Embryonic facial prominence (tissue), 1 donor: ENCODE results near the gene BICD2.
"Not testable (repeated sequence)": the region's sequence is repeated elsewhere in the genome, so short reads cannot be mapped to it uniquely, and the experiment has no call there.

Source experiments
- DNase-seq: peaks from one replicate; pipeline ENCODE4 v3.0.0-alpha.2; 2016; ENCODE audit errors: extremely low spot score

Gene BICD2

DNA sequence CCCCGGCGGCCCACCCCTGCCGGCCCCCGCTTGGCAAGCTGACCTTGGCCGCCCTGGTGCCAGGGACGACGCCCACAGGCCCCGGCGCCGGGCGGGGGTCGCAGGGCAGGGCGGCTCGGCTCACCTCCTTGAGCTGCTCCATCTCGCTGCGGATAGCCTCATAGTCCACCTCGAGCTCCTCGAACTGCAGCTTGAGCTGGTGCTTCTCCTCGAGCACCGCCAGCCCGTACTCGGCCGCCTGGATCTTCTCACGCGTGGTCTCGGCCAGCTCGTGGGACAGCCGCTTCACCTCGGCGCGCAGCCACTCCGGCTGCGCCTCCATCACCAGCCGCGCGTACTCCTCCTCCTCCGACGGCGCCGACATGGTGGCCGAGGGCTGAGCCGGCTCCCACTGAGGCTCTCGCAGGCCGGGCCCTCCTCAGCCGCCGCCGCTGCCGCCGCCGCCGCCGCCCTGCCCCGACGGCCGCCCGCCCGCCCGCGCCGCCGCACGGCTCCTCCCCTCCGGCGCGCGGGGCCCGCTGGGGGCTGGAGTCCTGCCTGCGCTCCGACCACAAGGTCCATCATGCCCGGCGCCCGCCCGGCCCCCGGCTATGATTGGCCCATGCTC lies at the start of gene BICD2:
TSS of gene BICD2 (minus strand) at position 453 of the 607 bp plus-strand sequence. CDS start at position 364, 89 bp downstream.
- no peak for DNase-seq

DNA sequence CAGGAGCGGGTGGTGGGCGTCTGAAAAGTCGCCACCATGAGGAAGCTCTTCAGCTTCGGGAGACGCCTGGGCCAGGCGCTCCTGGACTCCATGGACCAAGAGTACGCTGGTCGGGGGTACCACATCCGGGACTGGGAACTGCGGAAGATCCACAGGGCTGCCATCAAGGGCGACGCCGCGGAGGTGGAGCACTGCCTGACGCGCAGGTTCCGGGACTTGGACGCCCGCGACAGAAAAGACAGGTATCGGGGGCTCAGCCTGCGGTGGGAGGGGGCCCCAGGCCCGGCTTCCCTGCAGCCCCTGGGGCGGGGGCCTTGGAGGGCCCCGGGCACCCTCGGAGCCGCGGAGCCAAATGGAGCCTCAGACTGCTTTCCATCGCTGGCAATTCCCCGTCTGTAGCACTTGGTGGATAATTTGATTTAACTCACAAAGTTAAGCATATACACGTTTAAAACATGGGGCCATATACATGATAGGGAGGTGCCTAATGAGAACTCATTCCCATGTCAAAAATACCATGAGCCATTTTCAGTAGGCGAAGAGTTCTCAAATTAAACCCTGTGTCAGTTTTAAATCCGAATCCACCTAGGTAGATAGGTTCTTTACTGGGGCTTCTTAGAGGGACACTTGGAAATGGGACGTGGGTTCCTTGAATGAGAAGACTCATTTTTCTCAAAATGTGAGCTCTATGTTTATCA lies 45.1 kb upstream of the BICD2 start:
- DNase-seq = not testable (repeated sequence)

DNA sequence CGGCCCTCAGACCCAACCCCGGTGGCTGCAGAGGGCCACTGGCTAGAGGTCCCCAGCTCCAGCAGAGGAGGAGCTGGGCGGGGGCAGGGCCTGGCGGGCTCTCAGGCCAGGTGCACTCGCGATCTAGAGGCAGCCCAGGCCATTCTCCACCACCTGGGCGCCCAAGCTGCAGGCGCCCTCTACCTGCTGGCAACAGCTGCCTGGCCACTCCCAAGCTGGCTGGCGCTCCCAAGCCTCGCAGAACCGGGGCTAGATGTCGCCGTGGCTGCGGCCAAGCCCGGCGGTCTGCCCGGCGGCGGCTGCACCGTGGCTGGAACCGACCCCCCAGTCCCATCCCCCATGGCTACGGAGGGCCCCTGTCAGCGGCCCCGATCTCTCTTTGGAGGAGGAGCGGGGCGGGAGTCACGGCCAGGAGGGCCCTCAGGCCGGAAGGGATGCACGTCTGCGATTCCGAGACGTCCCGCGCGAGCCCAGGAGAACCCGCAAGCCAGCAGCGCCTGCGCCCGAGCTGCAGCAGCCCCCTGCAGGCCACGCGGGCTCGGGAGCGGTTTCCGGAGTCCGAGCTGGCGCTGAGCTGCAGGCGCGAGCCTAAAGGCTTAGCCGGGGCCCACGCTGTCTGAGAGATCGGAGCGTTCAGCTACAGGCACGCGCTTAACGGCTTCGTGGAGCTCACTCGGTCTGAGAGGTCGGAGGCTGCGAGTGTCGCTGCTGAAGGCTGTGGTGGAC lies 44.3 kb upstream of the BICD2 start:
- DNase-seq = peak; percentile 39

DNA sequence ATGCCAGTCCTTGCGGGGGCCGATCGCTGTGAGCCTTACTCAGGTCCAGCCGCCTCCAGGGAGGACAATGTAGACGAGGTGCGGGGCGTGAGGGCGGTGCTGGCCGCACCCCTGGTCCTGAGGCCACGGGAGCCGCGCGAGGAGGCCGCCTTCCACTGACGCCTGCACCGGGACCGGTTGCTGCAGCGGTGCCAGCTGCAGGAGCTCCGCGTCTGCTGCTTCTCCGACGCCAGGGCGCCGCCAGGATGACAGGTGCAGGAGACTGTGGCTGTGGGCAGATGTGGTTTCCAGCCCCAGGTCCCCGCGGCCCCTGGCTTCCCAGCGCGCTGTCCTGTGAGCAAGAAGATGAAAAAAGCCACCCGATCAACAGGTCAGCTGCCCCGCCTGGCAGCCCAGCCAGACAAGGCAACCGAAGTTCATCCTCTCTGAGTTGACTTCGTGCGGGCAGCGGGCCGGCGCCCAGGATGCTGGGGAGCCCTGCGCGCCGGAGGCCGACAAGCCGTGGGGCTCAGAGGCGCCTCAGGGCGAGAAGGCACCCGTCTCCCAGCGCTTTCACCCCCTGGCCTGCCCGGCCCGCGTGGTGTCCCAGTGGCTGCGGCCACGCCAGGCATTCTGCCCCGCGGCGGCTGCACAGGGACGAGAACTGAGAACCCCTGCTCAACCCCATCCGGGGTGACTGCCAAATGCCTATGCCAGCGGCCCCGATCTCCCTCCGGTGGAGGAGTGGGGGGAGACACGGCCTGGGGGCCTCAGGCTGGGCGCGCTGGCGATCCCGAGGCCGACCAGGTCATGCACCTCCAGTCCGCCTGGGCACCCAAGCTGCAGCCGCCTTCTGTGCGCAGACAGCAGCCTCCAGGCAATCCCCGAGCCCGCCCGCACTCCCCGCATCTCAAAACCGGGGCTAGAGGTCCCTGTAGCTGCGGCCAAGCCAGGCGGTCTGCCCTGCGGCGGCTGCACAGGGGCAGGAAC lies 43.4 kb upstream of the BICD2 start:
- no peak for DNase-seq

DNA sequence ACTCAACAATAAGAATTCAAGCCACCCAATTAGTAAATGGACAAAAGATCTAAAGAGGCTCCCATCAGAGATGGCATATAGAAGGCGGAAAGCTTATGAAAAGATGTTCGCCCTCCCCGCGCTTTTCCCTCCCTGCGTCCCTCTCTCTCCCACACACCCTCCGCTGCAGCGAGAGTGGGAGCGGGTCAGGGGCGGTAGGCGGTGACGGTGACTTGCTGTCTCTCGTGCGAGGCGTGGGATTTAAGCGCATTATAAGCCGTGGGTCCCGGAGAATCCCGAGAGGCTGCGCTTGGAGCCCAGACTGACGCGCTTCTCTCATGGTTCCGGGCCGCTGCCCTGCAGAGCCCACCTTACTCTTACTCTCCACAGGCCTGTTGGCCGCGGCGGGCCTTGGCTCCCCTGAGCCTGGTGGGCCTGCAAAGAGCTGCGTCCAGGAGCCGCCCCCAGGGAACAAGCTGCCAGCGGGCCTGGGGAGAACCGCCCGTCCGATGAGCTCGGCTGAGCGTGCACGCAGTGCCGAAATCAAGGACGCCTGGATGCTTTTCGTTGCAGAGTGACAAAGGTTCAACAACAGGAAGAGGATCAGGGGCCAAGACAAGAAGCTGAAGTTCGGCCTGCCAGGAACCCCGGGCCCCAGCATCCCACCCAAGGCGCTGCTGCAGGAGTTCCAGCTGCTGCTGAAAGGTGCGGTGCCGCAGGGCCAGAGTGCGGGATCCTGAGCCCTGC lies 42.6 kb upstream of the BICD2 start:
- DNase-seq = no peak

DNA sequence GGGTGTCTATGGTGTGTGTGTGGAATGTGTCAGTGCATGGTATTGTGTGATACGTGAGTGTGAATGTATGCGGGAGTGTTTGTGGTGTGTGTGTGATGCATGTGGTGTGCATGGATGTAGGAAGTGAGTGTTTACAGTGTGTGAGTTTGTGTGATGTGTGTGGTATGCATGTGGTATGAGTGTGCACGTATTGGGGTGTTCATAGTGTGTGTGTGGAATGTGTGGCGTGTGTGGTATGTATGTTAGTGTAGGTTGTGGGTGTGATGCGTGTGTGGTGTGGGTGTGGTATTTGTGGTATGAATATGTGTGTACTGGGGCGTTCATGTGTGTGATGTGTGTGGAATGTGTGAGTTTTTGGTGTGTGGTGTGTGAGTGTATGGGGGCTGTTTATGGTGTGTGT lies 40.1 kb upstream of the BICD2 start:
- no peak for DNase-seq

DNA sequence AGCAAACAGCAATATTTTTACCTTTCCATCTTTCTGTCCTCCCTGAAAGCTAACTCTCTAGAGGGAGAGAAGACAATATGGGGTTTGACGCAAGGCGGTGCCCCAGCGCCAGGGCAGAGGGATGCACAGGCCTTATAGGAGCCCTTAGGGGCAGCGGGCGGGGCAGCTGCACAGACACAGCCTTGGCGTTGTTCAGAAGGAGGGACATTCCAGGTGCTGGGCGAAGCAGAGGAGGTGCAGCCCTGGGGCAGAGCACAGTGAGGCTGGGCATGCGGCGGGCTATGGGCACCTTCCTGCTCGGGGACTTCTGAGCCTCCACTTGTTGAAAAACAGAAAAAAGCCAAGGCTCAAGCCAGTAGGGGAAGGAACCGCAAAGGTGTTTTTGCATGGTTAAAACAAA lies 33.7 kb upstream of the BICD2 start:
- DNase-seq = no peak

DNA sequence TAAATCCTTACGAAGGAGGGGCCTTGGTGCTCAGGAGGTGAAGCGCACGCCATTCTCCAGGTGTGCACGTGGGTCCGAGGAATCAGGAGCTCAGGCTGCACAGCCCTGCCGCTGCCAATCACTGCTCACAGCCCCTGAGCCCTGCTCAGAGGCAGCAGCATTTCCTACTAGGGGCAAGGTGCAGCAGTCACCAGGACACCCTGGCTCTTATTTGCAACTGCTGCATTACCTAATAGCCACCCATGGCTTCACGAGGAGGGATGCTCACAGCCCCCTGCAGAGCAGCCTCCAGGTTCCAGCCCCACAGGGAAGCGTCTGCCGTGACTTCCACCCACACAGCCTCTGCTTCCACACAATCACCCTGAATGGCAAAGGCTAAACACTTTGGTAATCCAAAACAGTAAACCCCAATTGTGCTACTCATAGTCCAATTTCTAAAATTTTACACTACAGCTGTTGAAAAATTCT lies 31.7 kb upstream of the BICD2 start:
- DNase-seq = not testable (repeated sequence)

DNA sequence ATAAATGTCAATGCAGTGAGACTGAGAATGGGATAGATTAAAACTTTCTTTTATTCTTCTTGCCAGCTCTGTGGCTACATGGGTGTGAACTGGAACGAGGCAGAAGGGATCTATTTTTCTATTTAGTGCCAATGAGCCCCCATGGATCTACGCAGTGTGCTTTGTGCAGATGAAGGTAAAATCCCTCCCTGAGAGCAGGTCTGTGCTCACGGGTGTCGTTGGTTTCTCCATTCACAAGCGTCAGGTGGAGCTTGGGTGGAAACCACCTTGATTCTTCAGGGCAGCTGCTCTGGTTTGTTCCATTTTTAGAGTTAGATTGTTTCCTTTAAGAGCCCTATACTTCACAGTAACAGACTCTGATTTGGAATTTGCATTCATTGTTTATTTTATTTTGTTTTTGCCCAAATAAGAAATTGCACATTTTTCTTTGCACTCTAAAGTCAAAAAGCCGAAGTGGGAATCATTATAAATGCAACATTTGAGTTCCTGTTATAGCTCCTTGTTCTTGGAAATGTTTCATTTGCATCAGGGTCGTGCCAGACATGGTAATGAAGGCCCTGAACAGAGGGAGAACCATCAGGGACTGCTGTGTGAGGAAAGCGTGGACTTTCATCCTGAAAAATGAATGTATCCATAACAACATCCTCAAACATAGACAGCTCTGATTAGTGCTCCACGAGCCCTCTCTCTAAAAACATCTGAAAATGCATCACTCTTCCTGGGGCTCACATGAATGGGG lies 31.1 kb upstream of the BICD2 start:
- DNase-seq = no peak

DNA sequence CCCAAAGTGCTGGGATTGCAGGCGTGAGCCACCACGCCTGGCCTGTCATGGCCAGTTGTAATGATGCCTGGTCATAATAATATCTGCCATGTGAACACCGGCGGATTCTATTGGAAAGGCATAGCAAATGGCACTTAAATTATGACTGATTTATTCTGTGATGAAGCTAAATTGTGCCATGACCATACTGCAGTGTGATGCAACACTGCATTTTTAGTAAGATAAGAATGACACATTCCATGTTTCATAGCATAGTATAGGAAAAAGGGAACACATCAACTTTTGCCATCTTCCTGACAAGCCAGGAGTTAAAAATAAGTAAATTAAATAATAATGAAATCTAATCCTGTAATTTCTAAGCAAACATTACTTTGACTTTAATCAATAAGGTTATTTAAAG lies 30.4 kb upstream of the BICD2 start:
- DNase-seq = no peak

DNA sequence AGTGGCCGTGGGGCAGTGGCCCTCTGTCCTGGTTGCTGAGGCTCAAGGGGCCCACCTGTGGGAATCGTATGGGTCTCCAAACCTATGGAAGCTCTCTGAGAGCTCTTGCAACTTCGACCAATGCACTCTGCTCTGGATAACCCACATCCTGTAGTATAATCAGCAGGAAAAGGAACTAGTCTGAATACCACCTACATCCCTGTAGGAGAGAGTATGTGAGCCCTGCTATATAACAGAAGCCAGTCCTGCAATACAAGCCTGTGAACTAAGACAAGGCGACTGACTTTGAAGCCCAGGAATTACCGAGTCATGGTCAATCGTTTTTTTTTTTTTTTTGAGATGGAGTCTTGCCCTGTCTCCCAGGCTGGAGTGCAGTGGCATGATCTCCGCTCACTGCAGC lies 29.8 kb upstream of the BICD2 start:
- DNase-seq = no peak

DNA sequence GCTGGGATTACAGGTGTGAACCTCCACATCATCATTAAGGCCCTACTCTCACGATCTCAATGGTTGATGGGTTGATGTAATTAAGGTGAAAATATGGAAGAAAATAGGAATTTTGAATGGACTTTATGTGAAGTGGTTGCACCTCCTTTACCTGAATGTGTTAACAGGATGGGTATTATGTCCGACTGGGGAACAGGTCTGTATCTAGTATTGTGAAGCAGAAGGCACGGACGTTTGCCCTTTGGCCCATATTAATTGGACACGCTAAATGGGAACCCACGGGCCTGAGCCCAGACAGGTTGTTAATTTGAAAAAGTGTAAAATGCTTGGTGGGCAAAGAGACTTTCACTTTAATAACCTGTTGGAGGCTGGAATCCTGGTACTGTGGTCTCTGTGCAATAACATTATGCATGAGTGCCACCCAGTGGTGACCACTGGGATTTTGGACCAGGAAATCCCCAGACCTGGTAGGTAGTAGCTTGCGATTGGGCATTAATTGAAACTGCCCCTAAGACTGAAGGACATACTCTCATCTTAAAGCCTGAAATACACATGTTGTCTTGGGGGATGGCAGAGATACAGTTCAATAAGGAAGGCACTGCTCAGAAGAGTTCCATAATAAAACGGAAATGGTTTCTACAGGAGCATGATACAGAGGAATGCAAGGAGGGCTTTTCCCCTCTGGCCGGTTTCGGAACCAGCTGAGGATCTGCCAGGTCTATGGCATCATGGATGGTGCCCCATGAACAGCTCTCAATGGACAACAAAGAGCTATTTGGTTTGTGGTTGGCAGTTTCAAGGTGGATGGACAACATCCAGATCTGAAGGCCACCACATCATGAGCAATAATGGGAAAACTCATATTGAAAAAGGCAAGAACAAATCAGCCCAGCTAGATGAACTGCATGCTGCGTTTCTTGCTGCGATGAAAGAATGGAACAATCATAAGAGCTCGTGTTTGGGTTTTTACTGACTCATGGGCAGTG lies 26.2 kb upstream of the BICD2 start:
- peak; percentile 26 for DNase-seq

DNA sequence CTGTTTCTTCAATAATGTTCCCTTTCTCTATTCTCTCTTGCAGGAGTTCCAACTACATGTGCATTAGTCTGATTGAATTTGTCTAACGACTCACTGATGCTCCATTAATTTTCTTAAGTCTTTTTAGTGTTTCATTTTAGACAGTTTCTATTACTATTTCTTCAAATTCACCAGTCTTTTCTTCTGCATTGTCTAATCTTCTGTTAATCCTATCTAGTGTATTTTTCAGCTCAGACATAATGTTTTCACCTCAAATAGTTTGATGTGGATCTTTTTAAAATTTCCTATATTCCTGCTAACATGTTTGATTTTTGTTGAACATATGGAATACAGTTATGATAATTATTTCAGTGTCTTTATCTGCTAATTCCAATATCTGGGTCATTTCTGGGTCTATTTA lies 21.7 kb upstream of the BICD2 start:
- no peak for DNase-seq

DNA sequence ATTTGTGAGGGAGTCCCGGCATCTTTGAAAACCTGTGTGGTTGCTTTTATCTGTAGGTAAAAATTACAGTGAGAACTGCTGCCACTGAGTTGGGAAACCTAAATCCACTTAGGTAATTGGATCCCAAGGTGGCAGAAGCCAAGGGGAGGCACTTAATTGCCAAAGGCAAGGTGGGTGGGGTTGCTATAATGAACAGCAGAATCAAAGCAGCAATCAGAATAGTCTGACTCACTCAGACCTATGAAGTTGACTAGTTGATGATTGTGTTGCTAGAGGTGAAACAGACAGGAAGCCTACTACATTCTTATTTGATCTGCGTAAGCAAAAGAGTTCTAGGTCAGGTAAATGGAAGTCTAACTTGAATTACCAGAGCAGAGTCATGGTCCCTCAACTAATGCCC lies 17.3 kb upstream of the BICD2 start:
- no peak for DNase-seq

DNA sequence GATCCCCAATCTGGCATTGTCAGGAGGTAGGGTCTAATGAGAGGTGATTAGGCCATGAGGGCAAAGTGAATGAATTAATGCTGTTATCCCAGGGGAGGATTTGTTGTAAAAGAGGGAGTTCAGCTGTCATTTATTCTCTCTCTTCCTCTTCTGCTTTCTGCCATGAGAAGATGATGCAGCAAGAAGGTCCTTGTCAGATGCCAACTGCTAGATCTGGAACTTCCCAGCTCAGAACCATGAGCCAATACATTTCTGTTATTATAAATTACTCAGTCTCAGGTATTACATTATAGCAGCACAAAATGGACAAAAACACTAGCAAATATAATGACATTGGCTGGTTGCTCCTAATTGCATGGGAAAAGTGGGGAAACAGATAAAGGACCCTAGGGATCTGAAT lies 15.6 kb upstream of the BICD2 start:
- no peak for DNase-seq

DNA sequence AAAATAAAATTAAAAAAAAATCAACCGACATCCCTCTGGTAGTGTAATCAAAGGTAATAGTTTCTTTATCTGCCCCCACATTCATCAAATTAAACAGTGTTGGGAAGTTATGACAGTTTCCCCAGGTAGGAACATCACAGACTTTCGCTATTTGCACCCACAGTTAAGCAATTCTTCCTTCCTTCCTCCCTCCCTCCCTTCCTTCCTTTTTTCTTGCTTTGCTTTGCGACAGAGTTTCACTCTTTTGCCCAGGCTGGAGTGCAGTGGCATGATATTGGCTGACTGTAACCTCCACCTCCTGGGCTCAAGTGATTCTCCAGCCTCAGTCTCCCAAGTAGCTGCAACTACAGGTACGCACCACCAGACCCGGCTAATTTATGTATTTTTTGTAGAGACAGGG lies 10.8 kb upstream of the BICD2 start:
- DNase-seq = no peak

DNA sequence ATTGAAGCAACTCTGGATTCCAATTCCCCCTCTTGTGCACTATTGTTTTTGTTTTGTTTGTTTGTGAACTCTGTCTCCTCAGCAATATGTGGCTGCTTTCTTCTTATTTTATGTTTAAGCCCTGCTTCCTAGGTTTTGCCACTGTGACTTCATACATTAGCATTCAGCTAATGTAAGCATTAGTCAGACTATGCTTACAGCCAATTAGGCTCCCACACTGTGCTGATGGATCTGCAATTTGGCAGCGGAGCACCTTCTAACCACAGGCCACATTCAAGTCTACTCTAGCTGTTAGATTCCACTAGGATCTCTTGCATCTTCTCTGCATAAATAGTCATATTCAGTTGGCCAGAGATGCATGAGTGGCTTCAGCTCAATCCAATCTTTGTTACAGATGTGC lies 9.6 kb upstream of the BICD2 start:
- DNase-seq = no peak

DNA sequence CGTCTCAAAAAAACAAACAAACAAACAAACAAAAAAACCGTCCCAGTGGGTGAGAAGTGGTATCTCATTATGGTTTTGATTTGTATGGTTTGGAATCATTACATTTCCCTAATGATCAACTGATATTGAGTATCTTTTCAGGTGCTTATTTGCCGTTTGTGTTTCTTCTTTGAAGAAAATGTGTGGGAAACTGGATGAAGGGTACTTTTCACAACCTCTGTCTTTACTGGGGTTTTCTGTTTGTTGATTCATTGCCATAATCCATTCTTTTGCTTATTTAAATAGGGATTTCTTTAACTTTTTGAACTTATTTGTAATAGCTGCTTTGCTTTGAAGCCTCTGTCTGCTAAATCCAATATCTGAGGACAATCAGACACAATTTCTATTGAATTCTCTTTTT lies 9.2 kb upstream of the BICD2 start:
- DNase-seq = no peak

DNA sequence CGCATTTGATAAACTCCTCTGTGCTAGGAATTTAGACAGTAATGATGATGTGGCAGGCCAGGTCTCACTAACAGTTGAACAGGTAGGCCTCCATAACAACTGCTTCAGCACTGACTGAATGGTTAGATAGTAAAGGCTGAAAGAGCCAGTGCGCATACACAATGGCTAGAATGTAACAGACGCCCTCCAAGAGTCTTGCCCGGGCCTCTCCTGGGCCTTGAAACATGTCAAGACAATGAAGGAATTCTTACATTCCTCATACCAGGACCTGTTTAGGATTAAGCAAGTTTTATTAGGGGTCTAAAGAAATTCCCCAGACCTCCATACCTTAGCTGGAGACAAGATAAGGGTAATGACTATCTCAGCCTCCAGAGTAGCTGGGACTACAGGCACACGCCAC lies 6.7 kb upstream of the BICD2 start:
- no peak for DNase-seq
